Omental fat pad (tissue), 4 donors: ENCODE data around the gene C2orf80. TPM values are rescaled to one million over a fixed set of nuclear protein-coding genes. Genes with fewer than 3 reads are reported as not detected.

Experiments
- ATAC-seq: fragments of 150-250 bp; one replicate; pipeline ENCODE4 v1.9.1; 2016; ENCODE audit warnings: mild to moderate bottlenecking, moderate library complexity; ENCODE audit not compliant: low FRiP score
- DNase-seq: peaks from one replicate; pipeline ENCODE4 v3.0.0-alpha.2; 2019; ENCODE audit warnings: low spot score
- total RNA-seq, 4 donors: library from RNA; depleted of rRNA; stranded (reverse); fragments of >200 nt; gene quantifications; one replicate each; pipeline ENCODE4 v1.1.0, GENCODE V29; 2016
- TF ChIP-seq, protein P1 (sequence below), 3 donors: fragments of 450-650 bp; IDR thresholded peaks; one replicate each; pipeline ENCODE4 v1.5.1; 2016 to 2017; ENCODE audit warnings: antibody characterized with exemption in 3 of 3, mild to moderate bottlenecking in 3 of 3, moderate library complexity in 2 of 3

C2orf80 gene
- total RNA-seq, 4 donors from 2014 or later, result not detected

DNA sequence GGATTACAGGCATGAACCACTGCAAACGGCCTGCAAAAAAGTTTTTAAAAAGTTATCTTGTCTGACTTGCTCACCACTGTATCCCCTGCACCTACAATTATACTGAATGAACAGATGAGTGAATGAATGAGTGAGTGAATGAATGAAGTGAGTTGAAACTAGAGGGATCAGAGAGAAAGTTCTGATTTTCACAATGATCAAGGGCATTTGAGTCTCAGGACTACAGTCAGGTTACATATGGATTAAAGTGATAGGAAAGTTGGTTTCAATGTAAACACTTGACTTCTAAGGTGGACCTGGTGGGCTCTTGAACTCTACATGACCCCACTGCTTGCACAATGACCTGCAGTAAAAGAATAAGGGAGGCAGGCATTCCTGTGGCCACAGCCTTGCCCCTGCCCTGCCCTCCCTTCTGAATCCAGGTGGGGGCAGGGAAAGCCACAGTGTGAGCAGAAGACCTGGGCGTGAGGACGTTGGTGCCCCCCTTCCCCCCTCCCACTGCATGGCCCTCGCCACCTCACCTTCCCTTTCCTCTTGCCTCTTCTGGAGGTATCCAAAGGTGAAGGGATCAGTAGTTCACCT is 10.7 kb downstream of the C2orf80 start:
- ATAC-seq (no peak), DNase-seq (no peak)
- TF ChIP-seq, protein P1, sequence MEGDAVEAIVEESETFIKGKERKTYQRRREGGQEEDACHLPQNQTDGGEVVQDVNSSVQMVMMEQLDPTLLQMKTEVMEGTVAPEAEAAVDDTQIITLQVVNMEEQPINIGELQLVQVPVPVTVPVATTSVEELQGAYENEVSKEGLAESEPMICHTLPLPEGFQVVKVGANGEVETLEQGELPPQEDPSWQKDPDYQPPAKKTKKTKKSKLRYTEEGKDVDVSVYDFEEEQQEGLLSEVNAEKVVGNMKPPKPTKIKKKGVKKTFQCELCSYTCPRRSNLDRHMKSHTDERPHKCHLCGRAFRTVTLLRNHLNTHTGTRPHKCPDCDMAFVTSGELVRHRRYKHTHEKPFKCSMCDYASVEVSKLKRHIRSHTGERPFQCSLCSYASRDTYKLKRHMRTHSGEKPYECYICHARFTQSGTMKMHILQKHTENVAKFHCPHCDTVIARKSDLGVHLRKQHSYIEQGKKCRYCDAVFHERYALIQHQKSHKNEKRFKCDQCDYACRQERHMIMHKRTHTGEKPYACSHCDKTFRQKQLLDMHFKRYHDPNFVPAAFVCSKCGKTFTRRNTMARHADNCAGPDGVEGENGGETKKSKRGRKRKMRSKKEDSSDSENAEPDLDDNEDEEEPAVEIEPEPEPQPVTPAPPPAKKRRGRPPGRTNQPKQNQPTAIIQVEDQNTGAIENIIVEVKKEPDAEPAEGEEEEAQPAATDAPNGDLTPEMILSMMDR (IDR thresholded peaks at IDR 0.05), result no peak

GRCh38 chr2:208175840-208176153 is 14.0 kb downstream of the C2orf80 start:
- TF ChIP-seq, protein P1 (IDR thresholded peaks at IDR 0.05), result no peak
- DNase-seq (no peak), ATAC-seq (no peak)

GRCh38 chr2:208175069-208175839 is 14.6 kb downstream of the C2orf80 start:
- TF ChIP-seq, protein P1 (IDR thresholded peaks at IDR 0.05), result peak in 1 of 3 donors; percentile 26
- peak; percentile 51 for DNase-seq

DNA sequence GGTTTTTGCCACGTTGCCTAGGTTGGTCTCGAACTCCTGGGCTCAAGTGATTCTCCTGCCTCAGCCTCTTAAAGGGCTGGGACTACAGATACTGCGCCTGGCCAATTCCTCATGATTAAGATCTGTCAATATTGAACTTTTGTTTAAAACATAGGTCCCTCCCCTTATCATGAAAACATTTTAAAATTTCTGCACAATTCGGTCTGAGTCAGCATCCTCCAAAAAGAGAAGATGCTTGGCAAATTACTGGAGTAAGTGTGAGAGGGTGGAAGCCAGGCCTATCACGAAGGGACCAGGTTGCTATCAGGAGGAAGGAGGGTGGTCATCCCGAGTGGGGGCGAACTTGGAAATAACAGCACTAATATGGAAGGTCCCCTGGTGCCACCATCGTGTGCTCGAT is 15.7 kb downstream of the C2orf80 start:
- TF ChIP-seq, protein P1 (IDR thresholded peaks at IDR 0.05), result no peak
- DNase-seq, result no peak
- ATAC-seq, result no peak

More at GRCh38 chr2:208175069-208175839, 14.6 kb downstream of the C2orf80 start:
- peak; percentile 98 for ATAC-seq

GRCh38 chr2:208172125-208172524 is 17.7 kb downstream of the C2orf80 start:
- ATAC-seq (no peak), DNase-seq (no peak)
- TF ChIP-seq, protein P1 (IDR thresholded peaks at IDR 0.05), result no peak

- TF ChIP-seq, protein P1 (IDR thresholded peaks at IDR 0.05), result no peak
- no peak for ATAC-seq
- DNase-seq, result no peak
Observed at GRCh38 chr2:208164951-208165755, 24.7 kb downstream of the C2orf80 start.
